Heart left ventricle (tissue), 16 donors: Measurements from ENCODE around the gene CHMP1A. TPM values are rescaled to one million over a fixed set of nuclear protein-coding genes. Genes with fewer than 3 reads are reported as not detected.
"Not testable (repeated sequence)": the region's sequence is repeated elsewhere in the genome, so short reads cannot be mapped to it uniquely, and the experiment has no call there.

Source experiments
- ATAC-seq, 4 donors: fragments of 200-7000 bp; cut with Tn5 transposase; one replicate each; pipeline ENCODE4 v1.9.1; 2020 to 2022; ENCODE audit warnings: moderate library complexity in 4 of 4, mild to moderate bottlenecking in 3 of 4, moderate number of reproducible peaks in 1 of 4
- DNase-seq, 5 donors: peaks; one replicate each; pipeline ENCODE4 v3.0.0-alpha.2; 2020
- H3K27ac ChIP-seq, 12 donors: fragments of 200-600 bp; sonication (generic) in 4 of 12; one replicate each; pipeline versions ENCODE4 v1.5.0 to v1.8.0; 2016 to 2022; ENCODE audit warnings: mild to moderate bottlenecking in 2 of 12
- H3K27me3 ChIP-seq, 9 donors: fragments of 200-600 bp; sonication (generic) in 2 of 9; one replicate each; pipeline versions ENCODE4 v1.5.1 to v1.8.0; 2016 to 2022; ENCODE audit warnings: mild to moderate bottlenecking in 3 of 9
- H3K36me3 ChIP-seq, 9 donors: fragments of 200-600 bp; sonication (generic) in 2 of 9; one replicate each; pipeline versions ENCODE4 v1.5.0 to v1.8.0; 2018 to 2022; ENCODE audit warnings: mild to moderate bottlenecking in 2 of 9
- H3K4me1 ChIP-seq, 12 donors: fragments of 200-600 bp; sonication (generic) in 4 of 12; one replicate each; pipeline versions ENCODE4 v1.5.0 to v1.8.0; 2016 to 2022; ENCODE audit warnings: mild to moderate bottlenecking in 3 of 12
- H3K4me3 ChIP-seq, 12 donors: fragments of 200-600 bp; sonication (generic) in 4 of 12; one replicate each; pipeline versions ENCODE4 v1.5.0 to v1.8.0; 2017 to 2022; ENCODE audit warnings: mild to moderate bottlenecking in 9 of 12, moderate library complexity in 4 of 12
- H3K9me3 ChIP-seq, 12 donors: fragments of 200-600 bp; sonication (generic) in 4 of 12; one replicate each; pipeline versions ENCODE4 v1.5.0 to v1.8.0; 2016 to 2022; ENCODE audit warnings: mild to moderate bottlenecking in 1 of 12
- POLR2A ChIP-seq, 2 donors: fragments of 450-650 bp; IDR thresholded peaks; one replicate each; pipeline ENCODE4 v1.6.1; 2017; ENCODE audit warnings: antibody characterized with exemption in 2 of 2, mild to moderate bottlenecking in 2 of 2, moderate library complexity in 2 of 2
- WGBS, 4 donors: extraction: QIAGEN DNeasy Blood & Tissue Kit in 2 of 4; methylation state at CpG; one replicate each; pipeline versions ENCODE4 v1.1.5 to v1.1.7; 2013 to 2018; 5-methylcytosine and 5-hydroxymethylcytosine counted together
- intact Hi-C, 10 donors: fragments of 100-400 bp; cut with DNase I; formaldehyde crosslinking; loops; one replicate each; pipeline versions ENCODE4 v1.11.1 to v1.14.2; 2022
- polyA plus RNA-seq, 2 donors: library from polyadenylated mRNA; stranded (reverse); fragments of 200-250 nt; gene quantifications; one replicate each; pipeline ENCODE4 v1.2.3, GENCODE V29; 2013
- total RNA-seq, 9 donors: library from RNA; depleted of rRNA in 2 of 9; stranded (reverse); fragments of >200 nt in 2 of 9; fragmentation: NEBNext Ultra II Directional in 3 of 9; extraction: Animal tissue kit (Norgen Biotek cat#: 25700) in 3 of 9; gene quantifications; one replicate each; pipeline versions ENCODE4 v1.1.0 to v1.2.4, GENCODE V29; 2016 to 2023
- TF ChIP-seq, protein P1 (sequence below), 12 donors: fragments of 200-600 bp; sonication (generic) in 4 of 12; IDR thresholded peaks; one replicate each; pipeline versions ENCODE4 v1.5.0 to v1.8.0; 2018 to 2022; ENCODE audit warnings: antibody characterized with exemption in 12 of 12, mild to moderate bottlenecking in 5 of 12
- donor health status: ischemic (EF 13 %, LVEDD 7.1; RV severe dilation, severe dysfunction).
- donor health status: healthy with polysubstance abuse.
- donor health status: DM: no; HTN: yes; CAD: no.
- donor health status: DM: no; HTN: no; CAD: no.
- donor health status: ischemic (EF 25% LVEDD 6.9; RV normal size, moderate dysfunction).
- donor health status: ischemic (EF 25% LVEDD 5.7; RV mildly dilated, moderate dysfunction).
- donor health status: healthy.
- donor health status: DM: yes; HTN: yes; CAD: no.
- donor health status: ischemic (EF 35%, LVEDD 5.7; RV mildly dilated, moderate dysfunction).
- donor health status: nonischemic (EF 11% LVEDD 7.7; RV severe dilation, severe dysfunction).
- donor health status: DM: yes; HTN: yes; CAD: no.
- donor health status: PGD.
- donor health status: ischemic (EF 29% LVEDD 5.4; RV normal size, mild dysfunction).
- donor health status: nonischemic (EF 23%, LVEDD 6.1; RV moderate dilation, normal function).

CHMP1A gene
- total and polyA plus RNA-seq, 11 donors, result 29.3 to 86.3 (median 44.6) TPM

DNA sequence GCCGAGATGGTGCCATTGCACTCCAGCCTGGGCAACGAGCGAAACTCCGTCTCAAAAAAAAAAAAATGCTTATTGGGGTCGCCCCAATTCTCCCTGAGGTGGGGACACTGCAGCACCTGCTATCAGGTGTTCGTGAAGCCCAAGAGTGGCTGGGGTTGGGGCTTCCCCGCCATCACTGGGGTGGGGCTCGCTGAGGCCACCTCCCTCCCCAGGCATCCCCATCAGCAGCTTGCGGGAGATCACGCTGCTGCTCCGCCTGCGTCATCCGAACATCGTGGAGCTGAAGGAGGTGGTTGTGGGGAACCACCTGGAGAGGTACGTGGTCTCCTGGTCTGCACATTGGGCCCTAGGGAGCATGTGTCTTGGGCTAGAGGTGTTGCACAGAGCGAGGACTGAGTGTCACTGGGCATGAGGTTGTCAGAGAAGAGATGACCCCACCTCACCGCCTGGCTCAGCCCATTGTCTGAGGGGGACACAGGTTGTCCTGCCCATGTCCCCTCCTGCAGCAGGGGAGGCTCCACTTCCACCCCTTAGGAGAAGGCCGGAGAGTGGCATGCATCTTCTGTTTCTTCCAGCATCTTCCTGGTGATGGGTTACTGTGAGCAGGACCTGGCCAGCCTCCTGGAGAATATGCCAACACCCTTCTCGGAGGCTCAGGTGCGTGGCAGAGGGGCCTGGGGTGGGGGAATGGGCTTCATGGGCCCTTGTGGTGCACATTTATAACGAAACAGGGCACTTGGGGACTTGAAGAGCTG is 33.9 kb upstream of the CHMP1A start:
- Histone ChIP-seq H3K9me3 (no peaks in the 10 kb centered on the region), H3K4me3 (no peak overlapping the region), H3K27ac (no peak overlapping the region), H3K36me3 (peaks cover 0 to 55% (median 43%) of the 10 kb centered on the region in 9 donors), H3K4me1 (peaks cover 0 to 11% (median 8%) of the 10 kb centered on the region in 12 donors), H3K27me3 (no peaks in the 10 kb centered on the region)
- intact Hi-C loops, result no loop called here
- DNase-seq (no peak), ATAC-seq (no peak)
- 90 to 96% (median 95%) methylated on average over 12 to 21 of the region's 21 CpGs for WGBS, 4 donors
- no peak for TF ChIP-seq POLR2A (IDR thresholded peaks at IDR 0.05)
- TF ChIP-seq, protein P1, sequence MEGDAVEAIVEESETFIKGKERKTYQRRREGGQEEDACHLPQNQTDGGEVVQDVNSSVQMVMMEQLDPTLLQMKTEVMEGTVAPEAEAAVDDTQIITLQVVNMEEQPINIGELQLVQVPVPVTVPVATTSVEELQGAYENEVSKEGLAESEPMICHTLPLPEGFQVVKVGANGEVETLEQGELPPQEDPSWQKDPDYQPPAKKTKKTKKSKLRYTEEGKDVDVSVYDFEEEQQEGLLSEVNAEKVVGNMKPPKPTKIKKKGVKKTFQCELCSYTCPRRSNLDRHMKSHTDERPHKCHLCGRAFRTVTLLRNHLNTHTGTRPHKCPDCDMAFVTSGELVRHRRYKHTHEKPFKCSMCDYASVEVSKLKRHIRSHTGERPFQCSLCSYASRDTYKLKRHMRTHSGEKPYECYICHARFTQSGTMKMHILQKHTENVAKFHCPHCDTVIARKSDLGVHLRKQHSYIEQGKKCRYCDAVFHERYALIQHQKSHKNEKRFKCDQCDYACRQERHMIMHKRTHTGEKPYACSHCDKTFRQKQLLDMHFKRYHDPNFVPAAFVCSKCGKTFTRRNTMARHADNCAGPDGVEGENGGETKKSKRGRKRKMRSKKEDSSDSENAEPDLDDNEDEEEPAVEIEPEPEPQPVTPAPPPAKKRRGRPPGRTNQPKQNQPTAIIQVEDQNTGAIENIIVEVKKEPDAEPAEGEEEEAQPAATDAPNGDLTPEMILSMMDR (IDR thresholded peaks at IDR 0.05), result no peak

DNA sequence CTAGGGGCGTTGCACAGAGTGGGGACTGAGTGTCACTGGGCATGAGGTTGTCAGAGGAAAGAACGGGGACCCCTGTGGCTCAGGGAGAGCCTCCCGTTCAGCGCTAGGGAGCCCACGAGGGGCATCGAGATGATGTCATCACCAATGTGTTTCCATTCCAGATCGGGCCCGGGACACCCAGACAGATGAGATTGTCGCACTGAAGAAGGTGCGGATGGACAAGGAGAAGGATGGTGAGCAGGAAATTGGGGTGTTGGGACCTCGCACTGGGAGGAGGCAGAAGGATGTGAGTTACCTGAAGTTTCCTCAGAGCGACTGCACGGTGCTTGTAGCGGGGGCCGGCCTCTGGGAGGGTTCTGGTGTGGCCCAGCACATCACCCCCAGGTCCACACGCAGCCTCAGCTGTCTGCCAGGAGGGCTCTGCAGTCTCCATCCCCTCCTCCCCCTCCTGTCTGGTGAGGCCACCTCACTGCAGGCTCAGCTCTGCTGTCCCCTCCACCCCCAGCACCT is 32.9 kb upstream of the CHMP1A start:
- DNase-seq, result no peak
- intact Hi-C loops, result no loop called here

DNA sequence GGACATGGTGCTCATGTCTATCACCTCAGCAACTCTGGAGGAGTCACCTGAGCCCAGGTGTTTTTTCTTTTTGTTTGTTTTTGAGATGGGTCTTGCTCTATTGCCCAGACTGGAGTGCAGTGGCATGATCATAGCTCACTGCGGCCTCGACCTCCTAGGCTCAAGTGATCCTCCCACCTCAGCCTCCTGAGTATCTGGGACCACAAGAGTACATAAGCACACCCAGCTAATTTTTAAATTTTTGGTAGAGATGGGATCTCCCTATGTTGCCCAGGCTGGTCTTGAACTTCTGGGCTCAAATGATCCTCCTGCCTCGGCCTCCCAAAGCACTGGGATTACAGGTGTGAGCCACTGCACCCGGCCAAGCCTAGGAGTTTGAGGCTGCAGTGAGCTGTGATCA is 32.1 kb upstream of the CHMP1A start:
- 84 to 100% (median 90%) methylated on average over 4 of the region's 4 CpGs for WGBS, 4 donors
- H3K4me3 ChIP-seq, H3K27ac ChIP-seq, DNase-seq, H3K27me3 ChIP-seq, ATAC-seq, intact Hi-C loops, H3K9me3 ChIP-seq: not testable (repeated sequence)
- peaks cover 0 to 55% (median 37%) of the 10 kb centered on the region in 9 donors for H3K36me3 ChIP-seq
- H3K4me1 ChIP-seq, result peaks cover 0 to 16% (median 8%) of the 10 kb centered on the region in 12 donors

More for the DNA sequence above, 32.9 kb upstream of the CHMP1A start:
- Histone ChIP-seq H3K4me1 (peaks cover 0 to 16% (median 8%) of the 10 kb centered on the region in 12 donors), H3K4me3 (no peak overlapping the region), H3K27me3 (no peaks in the 10 kb centered on the region), H3K36me3 (peaks cover 0 to 55% (median 40%) of the 10 kb centered on the region in 9 donors), H3K27ac (no peak overlapping the region), H3K9me3 (no peaks in the 10 kb centered on the region)
- ATAC-seq, result no peak
- 86 to 94% (median 90%) methylated on average over 16 of the region's 16 CpGs for WGBS, 4 donors
- no peak for TF ChIP-seq POLR2A (IDR thresholded peaks at IDR 0.05)
- TF ChIP-seq, protein P1 (IDR thresholded peaks at IDR 0.05), result no peak

DNA sequence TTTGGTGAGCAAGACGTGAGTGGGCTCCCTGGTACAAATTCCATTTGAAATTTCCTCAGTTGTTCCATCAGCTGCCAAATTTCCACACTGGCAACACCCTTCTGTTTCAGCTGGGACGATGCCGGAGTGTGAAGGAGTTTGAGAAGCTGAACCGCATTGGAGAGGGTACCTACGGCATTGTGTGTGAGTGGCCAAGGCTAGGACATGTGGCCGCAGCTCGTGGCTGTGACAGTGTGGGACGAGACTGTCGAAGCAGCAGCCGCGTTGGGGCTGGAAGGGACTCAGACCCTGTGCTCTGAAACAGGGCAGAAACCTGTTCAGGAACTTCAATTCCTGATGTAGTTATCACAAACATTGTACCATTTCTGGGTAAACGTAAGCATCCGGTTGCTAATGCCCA is 31.6 kb upstream of the CHMP1A start:
- H3K4me3 ChIP-seq, result no peak overlapping the region
- H3K36me3 ChIP-seq, result peaks cover 0 to 51% (median 33%) of the 10 kb centered on the region in 9 donors
- no peaks in the 10 kb centered on the region for H3K9me3 ChIP-seq
- peaks cover 0 to 16% (median 8%) of the 10 kb centered on the region in 12 donors for H3K4me1 ChIP-seq
- intact Hi-C loops, result no loop called here
- DNase-seq, result no peak
- no peak for TF ChIP-seq POLR2A (IDR thresholded peaks at IDR 0.05)
- TF ChIP-seq, protein P1 (IDR thresholded peaks at IDR 0.05), result no peak
- no peaks in the 10 kb centered on the region for H3K27me3 ChIP-seq
- ATAC-seq, result no peak
- H3K27ac ChIP-seq, result no peak overlapping the region
- 95 to 98% (median 95%) methylated on average over 13 of the region's 13 CpGs for WGBS, 4 donors
